Lower leg skin (tissue), 4 donors: ENCODE data around the gene HLA-DRB5. TPM values are rescaled to one million over a fixed set of nuclear protein-coding genes. Genes with fewer than 3 reads are reported as not detected.

Source experiments
- DNase-seq, 2 donors: peaks; one replicate each; pipeline ENCODE4 v3.0.0-alpha.2; 2019; ENCODE audit warnings: low spot score in 2 of 2
- H3K4me3 ChIP-seq: fragments of 200-600 bp; sonication (generic); 2 replicates; pipeline ENCODE4 v1.5.1; 2017; ENCODE audit warnings: mild to moderate bottlenecking, low read depth; ENCODE audit not compliant: poor library complexity, severe bottlenecking
- POLR2A ChIP-seq, 2 donors: fragments of 450-650 bp; IDR thresholded peaks; one replicate each; pipeline ENCODE4 v1.6.1; 2016 to 2017; ENCODE audit warnings: antibody characterized with exemption in 2 of 2, mild to moderate bottlenecking in 1 of 2, moderate library complexity in 1 of 2
- WGBS, 2 donors: methylation state at CpG; one replicate each; pipeline ENCODE4 v1.1.5; 2018; 5-methylcytosine and 5-hydroxymethylcytosine counted together
- intact Hi-C: fragments of 100-400 bp; cut with DNase I; formaldehyde crosslinking; loops from one replicate; pipeline ENCODE4 v1.15.0; 2023; ENCODE audit warnings: low total_unique reads
- total RNA-seq, 4 donors: library from RNA; depleted of rRNA; stranded (reverse); fragments of >200 nt; gene quantifications; one replicate each; pipeline ENCODE4 v1.1.0, GENCODE V29; 2016
- TF ChIP-seq, protein P1 (sequence below), 3 donors: fragments of 450-650 bp; IDR thresholded peaks; one replicate each; pipeline ENCODE4 v1.5.1; 2016; ENCODE audit warnings: antibody characterized with exemption in 3 of 3, mild to moderate bottlenecking in 3 of 3, moderate library complexity in 2 of 3

Gene HLA-DRB5
- total RNA-seq, 4 donors from 2014 or later = 0.25 to 23.9 (median 2.7) TPM

- no peak for DNase-seq
- no peak for TF ChIP-seq POLR2A (IDR thresholded peaks at IDR 0.05)
- TF ChIP-seq, protein P1, sequence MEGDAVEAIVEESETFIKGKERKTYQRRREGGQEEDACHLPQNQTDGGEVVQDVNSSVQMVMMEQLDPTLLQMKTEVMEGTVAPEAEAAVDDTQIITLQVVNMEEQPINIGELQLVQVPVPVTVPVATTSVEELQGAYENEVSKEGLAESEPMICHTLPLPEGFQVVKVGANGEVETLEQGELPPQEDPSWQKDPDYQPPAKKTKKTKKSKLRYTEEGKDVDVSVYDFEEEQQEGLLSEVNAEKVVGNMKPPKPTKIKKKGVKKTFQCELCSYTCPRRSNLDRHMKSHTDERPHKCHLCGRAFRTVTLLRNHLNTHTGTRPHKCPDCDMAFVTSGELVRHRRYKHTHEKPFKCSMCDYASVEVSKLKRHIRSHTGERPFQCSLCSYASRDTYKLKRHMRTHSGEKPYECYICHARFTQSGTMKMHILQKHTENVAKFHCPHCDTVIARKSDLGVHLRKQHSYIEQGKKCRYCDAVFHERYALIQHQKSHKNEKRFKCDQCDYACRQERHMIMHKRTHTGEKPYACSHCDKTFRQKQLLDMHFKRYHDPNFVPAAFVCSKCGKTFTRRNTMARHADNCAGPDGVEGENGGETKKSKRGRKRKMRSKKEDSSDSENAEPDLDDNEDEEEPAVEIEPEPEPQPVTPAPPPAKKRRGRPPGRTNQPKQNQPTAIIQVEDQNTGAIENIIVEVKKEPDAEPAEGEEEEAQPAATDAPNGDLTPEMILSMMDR (IDR thresholded peaks at IDR 0.05) = no peak
- WGBS, 2 donors = 0 to 64% methylated on average over 1 of the region's 1 CpG
- no peak overlapping the region for H3K4me3 ChIP-seq
- intact Hi-C loops = loop anchor here (10.0 kb wide), 1 partner anchor 65 kb away; the partner anchor contains the start of gene HLA-DRB1
Measured at GRCh38 chr6:32519910-32520258, 10.2 kb downstream of the HLA-DRB5 start.

DNA sequence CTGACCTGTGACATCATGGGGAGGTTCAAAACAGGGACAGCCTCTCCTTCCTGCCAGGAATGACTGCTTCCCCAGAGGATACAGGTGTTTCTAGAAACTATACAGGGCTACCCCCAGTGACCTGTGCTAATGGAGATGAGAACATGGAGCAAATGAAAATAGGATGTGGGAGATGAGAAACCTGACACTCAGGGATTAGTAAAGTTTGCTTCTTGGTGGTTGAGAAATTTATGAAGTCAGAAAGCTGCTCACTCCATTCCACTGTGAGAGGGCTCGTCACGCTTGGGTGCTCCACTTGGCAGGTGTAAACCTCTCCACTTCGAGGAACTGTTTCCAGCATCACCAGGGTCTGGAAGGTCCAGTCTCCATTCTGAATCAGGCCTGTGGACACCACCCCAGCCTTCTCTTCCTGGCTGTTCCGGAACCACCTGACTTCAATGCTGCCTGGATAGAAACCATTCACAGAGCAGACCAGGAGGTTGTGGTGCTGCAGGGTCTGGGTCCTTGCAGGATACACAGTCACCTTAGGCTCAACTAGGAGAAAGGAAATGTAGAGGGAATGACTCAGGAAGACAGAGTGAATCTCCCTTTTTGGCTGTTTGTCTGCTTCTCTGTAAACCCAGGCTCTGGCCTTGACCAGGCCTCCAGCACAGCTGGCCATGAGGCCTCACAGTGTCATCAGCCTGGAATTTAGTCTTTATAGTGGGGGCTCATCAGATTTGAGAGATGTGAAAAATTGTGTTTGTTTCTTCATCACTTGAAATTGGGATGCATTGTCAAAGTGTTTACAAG, 10.8 kb downstream of the HLA-DRB5 start:
- no peak overlapping the region for H3K4me3 ChIP-seq
- TF ChIP-seq, protein P1 (IDR thresholded peaks at IDR 0.05) = no peak
- no peak for TF ChIP-seq POLR2A (IDR thresholded peaks at IDR 0.05)
- 0 to 69% methylated on average over 2 to 4 of the region's 4 CpGs for WGBS, 2 donors
- intact Hi-C loops = no loop called here
- peak in 1 of 2 donors; percentile 13 for DNase-seq

DNA sequence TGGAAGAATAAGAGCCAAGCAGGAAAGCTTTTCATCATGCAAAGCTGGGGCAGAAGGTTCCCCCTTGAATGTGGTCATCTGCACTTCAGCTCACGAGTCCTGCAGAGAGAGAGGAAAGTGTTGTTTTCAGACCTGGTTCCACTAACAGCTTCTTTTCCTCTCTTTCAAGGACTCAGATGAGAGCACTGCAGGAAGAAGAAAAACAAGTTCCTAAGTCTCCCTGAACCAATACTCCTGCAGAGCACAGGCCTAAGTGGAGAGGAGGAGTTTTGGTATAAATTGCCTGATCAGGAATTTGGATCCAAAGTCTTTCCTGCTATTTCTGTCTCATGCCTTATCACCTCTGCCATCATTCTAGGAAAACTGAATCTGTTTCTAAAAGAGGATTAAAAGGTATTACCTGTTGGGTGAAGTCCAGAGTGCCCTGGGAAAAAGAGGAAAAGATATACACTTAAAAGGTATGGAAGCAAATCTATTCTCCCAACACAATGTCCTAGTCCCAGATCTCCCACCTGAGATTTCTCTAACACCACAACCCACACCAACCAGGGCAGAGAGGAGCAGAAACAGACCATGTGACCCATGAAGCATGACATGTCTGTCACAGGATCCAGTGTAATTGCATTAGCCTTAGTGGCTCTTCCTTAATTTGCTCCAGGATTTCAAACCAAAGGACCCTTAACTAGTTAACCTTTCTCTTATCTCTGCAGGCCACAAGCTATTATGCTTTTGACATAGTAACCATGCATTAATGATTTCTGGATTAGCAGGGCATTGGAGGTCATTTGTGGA, 12.2 kb downstream of the HLA-DRB5 start:
- H3K4me3 ChIP-seq = no peak overlapping the region
- WGBS, 2 donors = 0 to 27% methylated on average over 1 of the region's 1 CpG
- intact Hi-C loops = no loop called here
- TF ChIP-seq, protein P1 (IDR thresholded peaks at IDR 0.05) = no peak
- no peak for TF ChIP-seq POLR2A (IDR thresholded peaks at IDR 0.05)
- no peak for DNase-seq

- intact Hi-C loops = no loop called here
- no peak overlapping the region for H3K4me3 ChIP-seq
- TF ChIP-seq POLR2A (IDR thresholded peaks at IDR 0.05) = no peak
- TF ChIP-seq, protein P1 (IDR thresholded peaks at IDR 0.05) = no peak
- DNase-seq = no peak
- WGBS, 2 donors = 9 to 17% methylated on average over 3 of the region's 3 CpGs
Measured at GRCh38 chr6:32501016-32501415, 29.1 kb downstream of the HLA-DRB5 start.

DNA sequence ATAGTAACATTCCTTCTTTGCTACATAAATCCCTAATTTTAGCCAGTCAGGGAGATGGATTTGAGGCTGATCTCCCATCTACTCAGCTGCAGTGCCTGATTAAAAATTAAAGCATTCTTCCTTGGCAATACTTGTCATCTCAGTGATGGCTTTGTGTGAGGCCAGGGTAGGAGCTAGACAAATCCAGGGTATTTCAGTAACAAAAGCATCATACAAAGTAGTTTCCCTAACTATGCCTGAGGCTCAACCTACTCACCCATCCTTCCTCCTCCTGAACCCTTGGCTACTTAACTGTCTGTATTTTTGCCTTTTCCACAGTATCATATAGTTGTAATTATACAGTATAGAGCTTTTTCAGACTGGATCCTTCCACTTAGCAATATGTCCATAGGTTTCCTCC, 37.7 kb downstream of the HLA-DRB5 start:
- no peak for DNase-seq
- TF ChIP-seq, protein P1 (IDR thresholded peaks at IDR 0.05) = no peak
- TF ChIP-seq POLR2A (IDR thresholded peaks at IDR 0.05) = no peak
- H3K4me3 ChIP-seq = no peak overlapping the region
- intact Hi-C loops = no loop called here
